SK-N-SH (cell line): ENCODE measurements around the gene HNRNPAB. TPM values are rescaled to one million over a fixed set of nuclear protein-coding genes. Genes with fewer than 3 reads are reported as not detected.

ENCODE experiments used
- CTCF ChIA-PET: fragments of 300-600, 350-600 bp; formaldehyde crosslinking; extraction: SDS; loops from one replicate; lab custom pipeline; 2021; lab: Yijun Ruan, JAX
- POLR2A ChIA-PET: fragments of 350-600 bp; sonication (Branson Sonifier 250); formaldehyde crosslinking; extraction: SDS; loops from one replicate; lab custom pipeline; 2020; ENCODE audit warnings: antibody characterized with exemption, inconsistent platforms; lab: Yijun Ruan, JAX
- DNase-seq: peaks from one replicate; pipeline ENCODE4 v3.0.0; 2012
- H2AFZ ChIP-seq: fragments of 200-600 bp; sonication (generic); 2 replicates; pipeline ENCODE4 v1.8.1; 2016; ENCODE audit warnings: antibody characterized with exemption, mild to moderate bottlenecking, low read depth
- H3F3A ChIP-seq: fragments of 200-600 bp; sonication (generic); replicated peaks from 2 replicates; pipeline ENCODE3; 2016; ENCODE audit warnings: antibody characterized with exemption, mild to moderate bottlenecking; ENCODE audit not compliant: insufficient read depth
- H3K27ac ChIP-seq, 2 experiments: fragments of 200-500 bp in 1 of 2; fragments of 200-600 bp in 1 of 2; sonication (Bioruptor generic) in 1 of 2; sonication (generic), shearing (Covaris generic) in 1 of 2; 2 replicates each; pipeline versions ENCODE4 v1.5.1 to v1.6.1; 2014 to 2016; ENCODE audit warnings: low read depth in 2 of 2, inconsistent platforms in 1 of 2, low read length in 1 of 2, mild to moderate bottlenecking in 1 of 2, mixed read lengths in 1 of 2
- H3K27me3 ChIP-seq: fragments of 200-600 bp; sonication (generic), shearing (Covaris generic); 2 replicates; pipeline ENCODE4 v1.6.1; 2016; ENCODE audit warnings: mixed run types; ENCODE audit not compliant: insufficient read depth
- H3K36me3 ChIP-seq, 2 experiments: fragments of 200-500 bp in 1 of 2; fragments of 200-600 bp in 1 of 2; sonication (Bioruptor generic) in 1 of 2; sonication (generic) in 1 of 2; replicated peaks in 1 of 2; 2 replicates each; pipeline versions ENCODE3 to v1.5.1; 2014 to 2016; ENCODE audit warnings: low read length in 1 of 2, mild to moderate bottlenecking in 1 of 2; ENCODE audit not compliant: insufficient read depth in 2 of 2, control insufficient read depth in 1 of 2
- H3K4me1 ChIP-seq, 2 experiments: fragments of 200-500 bp in 1 of 2; fragments of 200-600 bp in 1 of 2; sonication (Bioruptor generic) in 1 of 2; sonication (generic), shearing (Covaris generic) in 1 of 2; 2 replicates each; pipeline versions ENCODE4 v1.5.1 to v1.6.1; 2014 to 2016; ENCODE audit warnings: low read depth in 1 of 2, low read length in 1 of 2, mixed run types in 1 of 2; ENCODE audit not compliant: insufficient read depth in 2 of 2, control insufficient read depth in 1 of 2
- H3K4me2 ChIP-seq: fragments of 200-600 bp; sonication (generic), shearing (Covaris generic); 2 replicates; pipeline ENCODE4 v1.6.1; 2017; ENCODE audit warnings: mixed run types
- H3K4me3 ChIP-seq, 2 experiments: fragments of 200-500 bp in 1 of 2; fragments of 200-600 bp in 1 of 2; sonication (Bioruptor generic) in 1 of 2; sonication (generic), shearing (Covaris generic) in 1 of 2; 2 replicates each; pipeline versions ENCODE4 v1.5.1 to v1.8.1; 2014 to 2016; ENCODE audit warnings: low read depth in 2 of 2, inconsistent platforms in 1 of 2, low read length in 1 of 2, mild to moderate bottlenecking in 1 of 2, mixed read lengths in 1 of 2, moderate library complexity in 1 of 2
- H3K79me2 ChIP-seq: fragments of 200-600 bp; sonication (generic); 2 replicates; pipeline ENCODE4 v1.8.1; 2017; ENCODE audit warnings: mild to moderate bottlenecking; ENCODE audit not compliant: insufficient read depth
- H3K9ac ChIP-seq: fragments of 200-600 bp; sonication (generic); 2 replicates; pipeline ENCODE4 v1.6.1; 2017; ENCODE audit warnings: mixed run types
- H3K9me2 ChIP-seq: fragments of 200-600 bp; sonication (generic); 2 replicates; pipeline ENCODE4 v1.6.1; 2017; ENCODE audit warnings: mixed run types
- H3K9me3 ChIP-seq: fragments of 200-600 bp; sonication (generic); 2 replicates; pipeline ENCODE4 v1.6.1; 2017; ENCODE audit warnings: mixed run types, mild to moderate bottlenecking, moderate library complexity
- H4K20me1 ChIP-seq: fragments of 200-600 bp; sonication (generic); 2 replicates; pipeline ENCODE4 v1.6.1; 2017; ENCODE audit warnings: mild to moderate bottlenecking, mixed run types; ENCODE audit not compliant: insufficient read depth
- EP300 ChIP-seq, 2 experiments: IDR thresholded peaks; 2 replicates each; pipeline versions ENCODE4 v1.4.0 to v1.6.1; 2012; ENCODE audit warnings: borderline replicate concordance in 1 of 2, low read depth in 1 of 2, low read length in 1 of 2
- FOXJ3 ChIP-seq: sonication (generic); formaldehyde crosslinking; IDR thresholded peaks from 2 replicates; pipeline ENCODE4 v1.5.1; 2020; ENCODE audit warnings: mild to moderate bottlenecking, missing genetic modification reagents
- GABPA ChIP-seq: IDR thresholded peaks from 2 replicates; pipeline ENCODE4 v1.4.0; 2012; ENCODE audit warnings: low read depth, mild to moderate bottlenecking
- MEF2A ChIP-seq: IDR thresholded peaks from 2 replicates; pipeline ENCODE4 v1.4.0; 2012; ENCODE audit warnings: low read depth, borderline replicate concordance
- MXI1 ChIP-seq: IDR thresholded peaks from 2 replicates; pipeline ENCODE4 v1.6.1; 2012; ENCODE audit warnings: mild to moderate bottlenecking, low read depth, low read length, improper control_type of control experiment
- NFIC ChIP-seq: IDR thresholded peaks from 2 replicates; pipeline ENCODE4 v1.4.0; 2012; ENCODE audit warnings: borderline replicate concordance
- POLR2AphosphoS5 ChIP-seq: IDR thresholded peaks from 2 replicates; pipeline ENCODE4 v1.6.1; 2012; ENCODE audit warnings: low read depth, low read length
- RAD21 ChIP-seq: IDR thresholded peaks from 2 replicates; pipeline ENCODE4 v1.6.1; 2012; ENCODE audit warnings: mild to moderate bottlenecking, low read length
- TAF1 ChIP-seq: IDR thresholded peaks from 2 replicates; pipeline ENCODE4 v1.6.1; 2012; ENCODE audit warnings: low read depth, mild to moderate bottlenecking, low read length, moderate library complexity, borderline replicate concordance
- TCF12 ChIP-seq: IDR thresholded peaks from 2 replicates; pipeline ENCODE4 v1.4.0; 2012
- WGBS: methylation state at CpG from one replicate; pipeline ENCODE4 v1.1.6; 2017; ENCODE audit warnings: low lambda C conversion rate; 5-methylcytosine and 5-hydroxymethylcytosine counted together
- polyA plus RNA-seq, 3 experiments: library from polyadenylated mRNA; depleted of rRNA; stranded (reverse); fragments of >200 nt; gene quantifications; 2 replicates each; pipeline ENCODE4 v1.2.3, GENCODE V29; 2012
- TF ChIP-seq, protein P1 (sequence below): fragments of 150-350 bp; IDR thresholded peaks from 2 replicates; pipeline ENCODE4 v1.6.1; 2017; ENCODE audit warnings: antibody characterized with exemption, low read length, low read depth, borderline replicate concordance
- TF ChIP-seq, protein P2 (sequence below): IDR thresholded peaks from 2 replicates; pipeline ENCODE4 v1.4.0; 2012; ENCODE audit warnings: low read depth, borderline replicate concordance

The HNRNPAB gene
- polyA plus RNA-seq, 1 of the 3 experiments (the other 2 are of a cell fraction): 164 TPM

DNA sequence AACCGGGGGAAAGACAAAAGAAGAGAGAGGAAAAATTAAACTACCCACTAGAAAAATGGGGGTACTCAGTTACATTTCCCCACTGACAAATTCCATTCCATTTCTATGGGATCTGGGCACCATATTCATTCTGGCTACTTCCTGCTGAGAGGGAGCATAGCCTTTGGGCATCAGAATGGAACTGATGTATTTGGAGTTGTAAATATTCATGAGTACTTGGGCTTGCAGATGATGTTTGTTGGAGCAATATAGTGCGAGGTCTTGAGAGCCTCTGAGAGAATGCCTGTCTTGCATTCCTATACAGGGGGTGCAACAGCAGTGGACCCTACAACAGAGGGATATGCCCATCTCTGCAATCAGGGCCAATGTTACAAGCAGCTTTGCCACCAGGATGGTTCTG is 33.9 kb upstream of the HNRNPAB start:
- Histone ChIP-seq H4K20me1 (no peaks in the 10 kb centered on the region), H3K4me1 (no peaks in the 10 kb centered on the region), H3K27ac (no peak overlapping the region), H3K79me2 (no peaks in the 10 kb centered on the region), H2AFZ (no peak overlapping the region), H3K9ac (no peak overlapping the region), H3K4me2 (no peak overlapping the region), H3K4me3 (no peak overlapping the region), H3F3A (no peaks in the 10 kb centered on the region), H3K36me3 (no peaks in the 10 kb centered on the region), H3K9me2 (no peaks in the 10 kb centered on the region), H3K27me3 (no peaks in the 10 kb centered on the region)
- DNase-seq: no peak
- POLR2A ChIA-PET: no interaction called here
- WGBS: 61% methylated on average over 2 of the region's 2 CpGs
- no peak for TF ChIP-seq FOXJ3 (CRISPR knock-in tag)
- TF ChIP-seq MEF2A: no peak
- no peak for TF ChIP-seq NFIC
- no peak for TF ChIP-seq TCF12
- no peak for TF ChIP-seq MXI1
- TF ChIP-seq, all 33 proteins: peak for 0
- no peaks in the 10 kb centered on the region for H3K9me3 ChIP-seq
- CTCF ChIA-PET: interaction anchor here (1.1 kb wide), 1 partner anchor 95 kb away, joined by 4 read pairs; no protein-coding TSS in a partner anchor

DNA sequence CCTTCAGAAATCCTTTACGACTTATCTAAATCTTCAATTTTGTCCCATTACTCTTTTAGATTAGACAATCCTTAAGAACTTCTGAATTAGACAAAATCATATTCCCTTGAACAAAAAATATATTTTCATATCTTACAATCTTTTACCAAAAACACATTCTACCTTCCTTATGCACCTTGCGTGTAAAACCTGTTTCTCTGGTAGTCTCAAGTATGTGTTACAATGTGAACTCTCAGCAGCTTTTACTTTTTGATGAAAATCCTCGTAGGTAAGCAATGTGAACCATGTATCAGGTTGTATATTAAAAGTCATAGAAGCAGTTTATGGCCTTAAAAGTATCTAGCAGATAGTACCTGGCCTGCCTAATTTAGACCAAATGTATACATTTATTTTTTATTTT is 29.9 kb upstream of the HNRNPAB start:
- WGBS: 72% methylated on average over 3 of the region's 3 CpGs
- TF ChIP-seq POLR2AphosphoS5: no peak
- no peak for TF ChIP-seq TAF1
- no peak for TF ChIP-seq FOXJ3 (CRISPR knock-in tag)
- TF ChIP-seq NFIC: no peak
- TF ChIP-seq EP300 (IDR thresholded peaks at IDR 0.05; ENCODE audit: borderline replicate concordance in 1 of 2, low read depth in 1 of 2, low read length in 1 of 2): no peak
- TF ChIP-seq, protein P1, sequence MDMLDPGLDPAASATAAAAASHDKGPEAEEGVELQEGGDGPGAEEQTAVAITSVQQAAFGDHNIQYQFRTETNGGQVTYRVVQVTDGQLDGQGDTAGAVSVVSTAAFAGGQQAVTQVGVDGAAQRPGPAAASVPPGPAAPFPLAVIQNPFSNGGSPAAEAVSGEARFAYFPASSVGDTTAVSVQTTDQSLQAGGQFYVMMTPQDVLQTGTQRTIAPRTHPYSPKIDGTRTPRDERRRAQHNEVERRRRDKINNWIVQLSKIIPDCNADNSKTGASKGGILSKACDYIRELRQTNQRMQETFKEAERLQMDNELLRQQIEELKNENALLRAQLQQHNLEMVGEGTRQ: no peak
- no peak for TF ChIP-seq GABPA
- no peak for TF ChIP-seq MEF2A
- no peak for TF ChIP-seq RAD21
- TF ChIP-seq, protein P2, sequence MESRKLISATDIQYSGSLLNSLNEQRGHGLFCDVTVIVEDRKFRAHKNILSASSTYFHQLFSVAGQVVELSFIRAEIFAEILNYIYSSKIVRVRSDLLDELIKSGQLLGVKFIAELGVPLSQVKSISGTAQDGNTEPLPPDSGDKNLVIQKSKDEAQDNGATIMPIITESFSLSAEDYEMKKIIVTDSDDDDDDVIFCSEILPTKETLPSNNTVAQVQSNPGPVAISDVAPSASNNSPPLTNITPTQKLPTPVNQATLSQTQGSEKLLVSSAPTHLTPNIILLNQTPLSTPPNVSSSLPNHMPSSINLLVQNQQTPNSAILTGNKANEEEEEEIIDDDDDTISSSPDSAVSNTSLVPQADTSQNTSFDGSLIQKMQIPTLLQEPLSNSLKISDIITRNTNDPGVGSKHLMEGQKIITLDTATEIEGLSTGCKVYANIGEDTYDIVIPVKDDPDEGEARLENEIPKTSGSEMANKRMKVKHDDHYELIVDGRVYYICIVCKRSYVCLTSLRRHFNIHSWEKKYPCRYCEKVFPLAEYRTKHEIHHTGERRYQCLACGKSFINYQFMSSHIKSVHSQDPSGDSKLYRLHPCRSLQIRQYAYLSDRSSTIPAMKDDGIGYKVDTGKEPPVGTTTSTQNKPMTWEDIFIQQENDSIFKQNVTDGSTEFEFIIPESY: no peak
- Histone ChIP-seq H3K4me1 (no peaks in the 10 kb centered on the region), H3K4me3 (no peak overlapping the region), H3K27me3 (no peaks in the 10 kb centered on the region), H3K9me2 (no peaks in the 10 kb centered on the region), H4K20me1 (no peaks in the 10 kb centered on the region), H3F3A (no peaks in the 10 kb centered on the region), H3K9me3 (no peaks in the 10 kb centered on the region), H3K4me2 (no peak overlapping the region), H3K27ac (no peak overlapping the region), H3K36me3 (no peaks in the 10 kb centered on the region), H2AFZ (no peak overlapping the region), H3K79me2 (no peaks in the 10 kb centered on the region), H3K9ac (no peak overlapping the region)
- POLR2A ChIA-PET: no interaction called here
- CTCF ChIA-PET: interaction anchor here (1.1 to 1.6 kb wide), 2 partner anchors 10 to 98 kb away, joined by 6 read pairs; no protein-coding TSS in a partner anchor
- no peak for DNase-seq
